ENCODE measurements around the gene PROSER3. TPM values are rescaled to one million over a fixed set of nuclear protein-coding genes. Genes with fewer than 3 reads are reported as not detected.

The PROSER3 gene
- total RNA-seq, 1 donor from 2014 or later, result 46.6 TPM

GRCh38 chr19:35775298-35776101 is 17.5 kb downstream of the PROSER3 start, which contains the start of gene ARHGAP33:
ARHGAP33 (plus strand) TSS chr19:35775564; CDS start chr19:35775659, 95 bp downstream.
- TF ChIP-seq, protein P1, sequence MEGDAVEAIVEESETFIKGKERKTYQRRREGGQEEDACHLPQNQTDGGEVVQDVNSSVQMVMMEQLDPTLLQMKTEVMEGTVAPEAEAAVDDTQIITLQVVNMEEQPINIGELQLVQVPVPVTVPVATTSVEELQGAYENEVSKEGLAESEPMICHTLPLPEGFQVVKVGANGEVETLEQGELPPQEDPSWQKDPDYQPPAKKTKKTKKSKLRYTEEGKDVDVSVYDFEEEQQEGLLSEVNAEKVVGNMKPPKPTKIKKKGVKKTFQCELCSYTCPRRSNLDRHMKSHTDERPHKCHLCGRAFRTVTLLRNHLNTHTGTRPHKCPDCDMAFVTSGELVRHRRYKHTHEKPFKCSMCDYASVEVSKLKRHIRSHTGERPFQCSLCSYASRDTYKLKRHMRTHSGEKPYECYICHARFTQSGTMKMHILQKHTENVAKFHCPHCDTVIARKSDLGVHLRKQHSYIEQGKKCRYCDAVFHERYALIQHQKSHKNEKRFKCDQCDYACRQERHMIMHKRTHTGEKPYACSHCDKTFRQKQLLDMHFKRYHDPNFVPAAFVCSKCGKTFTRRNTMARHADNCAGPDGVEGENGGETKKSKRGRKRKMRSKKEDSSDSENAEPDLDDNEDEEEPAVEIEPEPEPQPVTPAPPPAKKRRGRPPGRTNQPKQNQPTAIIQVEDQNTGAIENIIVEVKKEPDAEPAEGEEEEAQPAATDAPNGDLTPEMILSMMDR (IDR thresholded peaks at IDR 0.05; ENCODE audit: unreplicated experiment), result no peak
- Mint-ChIP-seq H3K36me3 (no peaks in the 10 kb centered on the region), H3K9me3 (no peaks in the 10 kb centered on the region), H3K4me1 (peaks cover 19% of the 10 kb centered on the region), H3K4me3 (peak within 1 kb of the TSS; percentile 71), H3K27ac (peak within 1 kb of the TSS; percentile 21), H3K27me3 (ENCODE audit: low read depth) (no peaks in the 10 kb centered on the region)
- peak; percentile 100 for DNase-seq (ENCODE audit: low spot score in 2 of 2, unreplicated experiment in 2 of 2)

DNA sequence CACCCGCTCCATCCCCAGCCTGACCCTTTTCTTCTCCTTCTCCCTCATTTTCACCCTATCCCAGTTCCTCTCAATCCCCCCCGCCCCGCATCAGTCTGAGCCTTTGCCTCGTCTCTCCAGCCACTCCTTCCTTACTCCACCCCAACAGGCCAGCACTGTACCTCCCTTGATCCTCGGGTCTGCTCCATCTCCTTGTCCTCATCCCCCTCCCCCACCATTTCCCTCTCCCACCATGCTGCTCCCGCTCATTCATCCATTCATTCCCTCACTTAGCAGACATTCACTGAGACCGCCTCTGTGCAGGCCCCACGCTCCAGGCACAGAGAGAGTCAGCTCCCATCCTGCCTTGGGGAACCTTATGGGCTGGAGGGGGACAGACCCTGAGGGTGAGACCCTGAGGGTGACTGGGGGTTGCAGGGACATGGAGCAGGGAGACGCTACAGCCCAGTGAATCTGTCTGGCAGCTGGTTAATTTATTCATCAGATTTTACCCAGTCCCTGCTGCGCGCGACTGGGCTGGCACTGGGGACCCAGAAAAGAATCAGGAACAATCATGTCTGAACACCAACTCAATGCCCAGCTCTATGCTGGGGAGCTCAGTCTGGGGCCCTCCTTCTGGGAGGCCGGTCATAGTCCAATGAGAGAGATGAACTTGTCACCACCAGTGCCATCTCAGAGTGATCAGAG is 18.3 kb downstream of the PROSER3 start:
- peaks cover 19% of the 10 kb centered on the region for H3K4me1 Mint-ChIP-seq
- no peaks in the 10 kb centered on the region for H3K27me3 Mint-ChIP-seq (ENCODE audit: low read depth)

DNA sequence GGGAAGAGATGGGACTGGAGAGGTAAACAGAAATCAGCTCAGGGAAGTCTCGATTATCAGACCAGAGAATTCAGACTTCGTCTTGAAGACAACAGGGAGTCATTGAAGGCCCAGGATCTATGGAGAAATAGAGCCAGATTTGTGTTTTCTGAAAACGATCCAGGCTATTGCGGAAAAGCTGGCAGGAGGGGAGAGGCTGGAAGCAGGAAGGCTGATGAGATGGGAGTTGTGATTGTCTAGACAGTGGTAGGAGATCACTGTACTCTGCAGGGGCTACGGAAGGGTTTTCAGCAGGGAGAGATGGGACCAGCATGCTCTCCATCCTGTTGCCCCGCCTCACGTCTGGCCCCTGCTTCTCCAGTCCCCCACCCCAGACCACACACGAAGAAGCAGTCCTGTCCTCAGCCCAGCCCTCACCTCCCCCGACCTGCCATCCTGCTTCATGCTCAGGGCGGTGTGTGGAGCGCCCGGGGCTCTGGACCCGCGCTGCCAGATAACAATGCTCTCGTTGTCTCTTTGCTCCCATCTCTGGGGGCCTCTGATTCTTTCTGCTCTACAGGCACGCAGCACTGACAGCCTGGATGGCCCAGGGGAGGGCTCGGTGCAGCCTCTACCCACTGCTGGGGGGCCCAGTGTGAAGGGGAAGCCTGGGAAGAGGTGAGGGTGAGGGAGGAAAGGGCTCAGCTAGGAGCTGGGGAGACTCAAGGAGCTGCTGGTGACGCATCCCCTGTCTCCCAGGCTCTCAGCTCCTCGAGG is 19.3 kb downstream of the PROSER3 start:
- peak overlapping the region; percentile 30 for H3K27ac Mint-ChIP-seq
- TF ChIP-seq, protein P1 (IDR thresholded peaks at IDR 0.05; ENCODE audit: unreplicated experiment), result no peak
- no peak for DNase-seq (ENCODE audit: low spot score in 2 of 2, unreplicated experiment in 2 of 2)
- no peaks in the 10 kb centered on the region for H3K9me3 Mint-ChIP-seq
- peak overlapping the region; percentile 71 for H3K4me3 Mint-ChIP-seq
- H3K36me3 Mint-ChIP-seq, result peaks cover 7% of the 10 kb centered on the region
- peaks cover 19% of the 10 kb centered on the region for H3K4me1 Mint-ChIP-seq
- H3K27me3 Mint-ChIP-seq (ENCODE audit: low read depth), result no peaks in the 10 kb centered on the region

More for the DNA sequence above, 18.3 kb downstream of the PROSER3 start:
- DNase-seq (ENCODE audit: low spot score in 2 of 2, unreplicated experiment in 2 of 2), result no peak
- TF ChIP-seq, protein P1 (IDR thresholded peaks at IDR 0.05; ENCODE audit: unreplicated experiment), result no peak
- peak overlapping the region; percentile 71 for H3K4me3 Mint-ChIP-seq
- H3K27ac Mint-ChIP-seq, result peak overlapping the region; percentile 21
- no peaks in the 10 kb centered on the region for H3K9me3 Mint-ChIP-seq
- peaks cover 3% of the 10 kb centered on the region for H3K36me3 Mint-ChIP-seq

DNA sequence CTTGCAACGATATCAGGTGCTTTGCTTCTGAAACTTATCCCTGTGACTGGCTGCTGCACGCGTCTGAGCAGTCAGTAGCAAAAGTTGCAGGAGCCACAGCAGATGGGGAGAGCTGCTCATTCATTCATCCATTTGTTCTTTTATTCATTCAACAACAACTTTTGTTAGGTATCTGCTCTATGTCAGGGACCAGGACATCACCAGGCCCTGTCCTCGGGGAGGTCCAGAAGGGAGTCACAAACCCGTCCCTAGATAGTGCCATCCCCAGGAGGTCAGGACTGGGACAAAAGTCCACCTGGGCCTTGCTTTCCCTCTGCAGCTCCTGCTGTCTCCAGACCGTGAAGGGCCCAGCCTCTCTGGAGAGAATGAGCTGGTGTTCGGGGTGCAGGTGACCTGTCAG is 20.0 kb downstream of the PROSER3 start:
- Mint-ChIP-seq H3K4me3 (peak overlapping the region; percentile 44), H3K27me3 (ENCODE audit: low read depth) (no peaks in the 10 kb centered on the region)

GRCh38 chr19:35779033-35779432 is 21.1 kb downstream of the PROSER3 start:
- DNase-seq (ENCODE audit: low spot score in 2 of 2, unreplicated experiment in 2 of 2), result no peak
- H3K36me3 Mint-ChIP-seq, result peaks cover 18% of the 10 kb centered on the region
- H3K9me3 Mint-ChIP-seq, result no peaks in the 10 kb centered on the region
- TF ChIP-seq, protein P1 (IDR thresholded peaks at IDR 0.05; ENCODE audit: unreplicated experiment), result no peak
- peaks cover 19% of the 10 kb centered on the region for H3K4me1 Mint-ChIP-seq
- no peak overlapping the region for H3K4me3 Mint-ChIP-seq
- H3K27me3 Mint-ChIP-seq (ENCODE audit: low read depth), result peaks cover 4% of the 10 kb centered on the region
- H3K27ac Mint-ChIP-seq, result no peak overlapping the region

More for the DNA sequence above, 20.0 kb downstream of the PROSER3 start:
- Mint-ChIP-seq H3K36me3 (peaks cover 12% of the 10 kb centered on the region), H3K27ac (no peak overlapping the region), H3K9me3 (no peaks in the 10 kb centered on the region), H3K4me1 (peaks cover 19% of the 10 kb centered on the region)
- no peak for DNase-seq (ENCODE audit: low spot score in 2 of 2, unreplicated experiment in 2 of 2)
- TF ChIP-seq, protein P1 (IDR thresholded peaks at IDR 0.05; ENCODE audit: unreplicated experiment), result no peak

Data from mesothelial cell of epicardium (in vitro differentiated cells).